ENCODE results near the gene CREB3L2. TPM values are rescaled to one million over a fixed set of nuclear protein-coding genes. Genes with fewer than 3 reads are reported as not detected.
"Not testable (repeated sequence)": the region's sequence is repeated elsewhere in the genome, so short reads cannot be mapped to it uniquely, and the experiment has no call there.

Gene CREB3L2
- total RNA-seq, 2 donors from 2014 or later: 32.9 to 33.6 TPM

- Mint-ChIP-seq H3K4me3 (no peak overlapping the region), H3K4me1 (peaks cover 48% of the 10 kb centered on the region), H3K27me3 (no peaks in the 10 kb centered on the region)
These were observed 68.4 kb downstream of the CREB3L2 start for GRCh38 chr7:137933270-137934017.

DNA sequence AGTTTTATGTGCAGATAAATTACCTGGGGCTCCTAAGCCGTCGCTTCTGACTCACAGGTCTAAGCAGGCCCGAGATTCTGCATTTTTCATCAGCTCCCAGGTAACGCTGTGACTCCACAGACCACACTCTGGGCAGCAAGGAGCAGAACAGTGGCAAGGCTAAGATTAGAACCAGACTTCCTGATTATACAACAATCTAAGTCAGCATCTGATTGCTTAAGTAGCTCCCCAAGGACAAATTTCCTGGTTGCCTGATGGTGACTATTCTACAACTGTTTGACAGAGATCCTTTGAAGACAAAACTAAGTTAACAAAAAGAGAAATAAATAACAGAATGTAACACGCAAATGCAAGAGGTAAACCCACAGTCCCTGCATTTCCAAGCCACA lies 69.0 kb downstream of the CREB3L2 start:
- no peak overlapping the region for H3K4me3 Mint-ChIP-seq
- peak overlapping the region; percentile 97 for H3K27ac Mint-ChIP-seq
- no peaks in the 10 kb centered on the region for H3K27me3 Mint-ChIP-seq
- DNase-seq (no peak), ATAC-seq (no peak)
- H3K36me3 Mint-ChIP-seq (ENCODE audit: low read depth): peaks cover 2% of the 10 kb centered on the region
- peaks cover 47% of the 10 kb centered on the region for H3K4me1 Mint-ChIP-seq
- H3K9me3 ChIP-seq (ENCODE audit: control insufficient read depth, low read length, poor library complexity, severe bottlenecking): no peaks in the 10 kb centered on the region

More at GRCh38 chr7:137933270-137934017, 68.4 kb downstream of the CREB3L2 start:
- H3K36me3 Mint-ChIP-seq (ENCODE audit: low read depth): peaks cover 2% of the 10 kb centered on the region
- ATAC-seq (no peak), DNase-seq (no peak)
- H3K27ac Mint-ChIP-seq: peak overlapping the region; percentile 97
- no peaks in the 10 kb centered on the region for H3K9me3 ChIP-seq (ENCODE audit: control insufficient read depth, low read length, poor library complexity, severe bottlenecking)

DNA sequence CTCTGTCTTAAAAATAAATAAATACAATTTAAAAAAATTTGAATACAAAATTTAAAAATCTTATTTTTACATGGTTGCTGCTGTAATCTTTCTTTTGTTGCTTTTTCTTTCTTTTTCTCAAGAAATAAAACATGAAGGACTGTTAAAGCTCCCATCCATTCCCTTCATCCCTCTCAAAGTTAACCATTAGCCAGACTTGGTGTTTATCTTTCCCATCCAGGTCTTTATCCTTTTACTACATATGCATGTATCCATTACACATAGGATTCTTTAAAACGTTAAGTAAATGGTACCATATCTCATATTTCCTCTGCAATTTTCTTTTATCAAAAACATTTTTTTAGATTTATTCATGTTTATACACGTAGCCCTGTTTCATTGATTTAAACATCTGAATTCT lies 70.1 kb downstream of the CREB3L2 start:
- ATAC-seq (no peak), DNase-seq (no peak)
- H3K9me3 ChIP-seq (ENCODE audit: control insufficient read depth, low read length, poor library complexity, severe bottlenecking): no peaks in the 10 kb centered on the region
- Mint-ChIP-seq H3K4me1 (peaks cover 46% of the 10 kb centered on the region), H3K27ac (peak overlapping the region; percentile 97), H3K36me3 (ENCODE audit: low read depth) (peaks cover 9% of the 10 kb centered on the region), H3K4me3 (no peak overlapping the region), H3K27me3 (no peaks in the 10 kb centered on the region)

DNA sequence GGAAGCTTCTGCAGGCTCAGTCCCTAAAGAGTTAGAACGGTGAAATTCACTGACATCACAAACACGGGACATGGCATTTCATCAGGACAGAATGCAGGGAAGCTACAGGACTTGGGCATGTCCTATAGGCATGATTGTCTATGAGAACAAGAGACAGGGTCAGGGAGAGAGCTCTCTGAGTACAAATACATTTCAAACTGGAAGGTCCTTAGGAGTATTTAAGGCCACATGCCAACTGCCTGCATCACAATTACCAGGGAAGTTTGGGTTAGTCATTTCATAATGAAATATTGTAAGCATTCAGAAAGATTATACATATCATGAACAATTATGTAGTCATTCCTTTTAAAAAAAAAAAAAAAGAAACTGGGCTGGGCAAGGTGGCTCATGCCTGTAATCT lies 71.3 kb downstream of the CREB3L2 start:
- H3K27ac Mint-ChIP-seq: peak overlapping the region; percentile 29
- no peaks in the 10 kb centered on the region for H3K27me3 Mint-ChIP-seq
- no peak for DNase-seq
- no peak overlapping the region for H3K4me3 Mint-ChIP-seq
- peaks cover 9% of the 10 kb centered on the region for H3K36me3 Mint-ChIP-seq (ENCODE audit: low read depth)
- no peaks in the 10 kb centered on the region for H3K9me3 ChIP-seq (ENCODE audit: control insufficient read depth, low read length, poor library complexity, severe bottlenecking)
- peaks cover 37% of the 10 kb centered on the region for H3K4me1 Mint-ChIP-seq
- ATAC-seq: no peak

GRCh38 chr7:137928626-137929025 lies 73.3 kb downstream of the CREB3L2 start:
- no peak for ATAC-seq
- Mint-ChIP-seq H3K36me3 (ENCODE audit: low read depth) (peaks cover 13% of the 10 kb centered on the region), H3K4me3 (no peak overlapping the region), H3K27ac (no peak overlapping the region), H3K27me3 (no peaks in the 10 kb centered on the region), H3K4me1 (peaks cover 34% of the 10 kb centered on the region)
- H3K9me3 ChIP-seq (ENCODE audit: control insufficient read depth, low read length, poor library complexity, severe bottlenecking): no peaks in the 10 kb centered on the region
- DNase-seq: no peak

DNA sequence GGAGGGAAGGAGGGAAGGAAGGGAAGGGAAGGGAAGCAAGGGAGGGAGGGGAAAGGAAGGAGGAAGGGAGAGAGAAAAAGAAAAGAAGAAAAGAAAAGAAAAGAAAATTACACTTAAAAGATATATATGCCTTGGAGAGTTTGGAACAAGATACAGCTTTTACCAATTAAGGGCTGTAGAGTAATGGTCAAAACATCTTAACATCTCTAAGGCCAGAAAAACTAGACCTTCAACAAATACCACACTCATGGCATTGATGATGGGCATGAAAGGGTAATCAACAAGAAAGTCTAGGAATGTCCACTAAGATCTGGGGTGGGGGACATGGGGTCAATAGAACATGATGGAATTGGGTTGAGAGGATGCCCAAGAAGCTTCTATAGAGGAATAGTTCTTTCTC lies 74.5 kb downstream of the CREB3L2 start:
- peaks cover 11% of the 10 kb centered on the region for H3K36me3 Mint-ChIP-seq (ENCODE audit: low read depth)
- H3K4me1 Mint-ChIP-seq: peaks cover 26% of the 10 kb centered on the region

GRCh38 chr7:137926206-137926605 lies 75.7 kb downstream of the CREB3L2 start:
- not testable (repeated sequence) for H3K4me3 Mint-ChIP-seq; H3K9me3 ChIP-seq (ENCODE audit: control insufficient read depth, low read length, poor library complexity, severe bottlenecking); DNase-seq; ATAC-seq; H3K27me3 Mint-ChIP-seq; H3K27ac Mint-ChIP-seq
- Mint-ChIP-seq H3K36me3 (ENCODE audit: low read depth) (peaks cover 11% of the 10 kb centered on the region), H3K4me1 (peaks cover 31% of the 10 kb centered on the region)

More for the DNA sequence above, 74.5 kb downstream of the CREB3L2 start:
- Mint-ChIP-seq H3K27me3 (no peaks in the 10 kb centered on the region), H3K27ac (no peak overlapping the region), H3K4me3 (no peak overlapping the region)
- no peaks in the 10 kb centered on the region for H3K9me3 ChIP-seq (ENCODE audit: control insufficient read depth, low read length, poor library complexity, severe bottlenecking)
- no peak for DNase-seq
- no peak for ATAC-seq

GRCh38 chr7:137925754-137926153 lies 76.1 kb downstream of the CREB3L2 start:
- Mint-ChIP-seq H3K4me1 (peaks cover 36% of the 10 kb centered on the region), H3K27ac (no peak overlapping the region), H3K36me3 (ENCODE audit: low read depth) (peaks cover 11% of the 10 kb centered on the region), H3K4me3 (no peak overlapping the region), H3K27me3 (no peaks in the 10 kb centered on the region)
- ATAC-seq: no peak
- no peaks in the 10 kb centered on the region for H3K9me3 ChIP-seq (ENCODE audit: control insufficient read depth, low read length, poor library complexity, severe bottlenecking)
- DNase-seq: no peak

DNA sequence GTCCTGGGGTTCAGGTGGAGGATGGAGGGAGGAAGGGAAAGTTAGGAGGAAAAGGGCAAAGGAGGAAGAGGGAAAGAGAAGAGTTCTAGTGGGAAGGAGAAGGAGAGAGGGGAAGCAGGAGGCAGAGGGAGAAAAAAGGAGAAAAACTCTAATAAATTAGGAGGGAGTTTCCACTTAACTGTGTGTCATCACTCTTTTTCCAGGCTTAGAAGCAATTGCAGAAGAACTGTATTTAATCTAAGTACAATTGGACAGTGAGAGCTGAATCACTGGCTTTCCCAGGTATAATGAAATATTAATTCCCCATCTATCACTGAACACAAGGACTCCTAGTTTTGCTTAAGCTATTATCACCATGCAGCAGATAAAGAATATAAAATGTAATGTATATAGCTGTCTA lies 76.8 kb downstream of the CREB3L2 start:
- H3K4me3 Mint-ChIP-seq: no peak overlapping the region
- peaks cover 11% of the 10 kb centered on the region for H3K36me3 Mint-ChIP-seq (ENCODE audit: low read depth)
- peaks cover 33% of the 10 kb centered on the region for H3K4me1 Mint-ChIP-seq
- ATAC-seq (no peak), DNase-seq (no peak)
- no peaks in the 10 kb centered on the region for H3K27me3 Mint-ChIP-seq
- H3K9me3 ChIP-seq (ENCODE audit: control insufficient read depth, low read length, poor library complexity, severe bottlenecking): no peaks in the 10 kb centered on the region
- peak overlapping the region; percentile 60 for H3K27ac Mint-ChIP-seq

GRCh38 chr7:137923380-137923779 lies 78.5 kb downstream of the CREB3L2 start:
- no peak for ATAC-seq
- H3K27me3 Mint-ChIP-seq: no peaks in the 10 kb centered on the region
- peaks cover 30% of the 10 kb centered on the region for H3K4me1 Mint-ChIP-seq
- H3K9me3 ChIP-seq (ENCODE audit: control insufficient read depth, low read length, poor library complexity, severe bottlenecking): no peaks in the 10 kb centered on the region
- H3K27ac Mint-ChIP-seq: peak overlapping the region; percentile 77
- DNase-seq: no peak
- H3K36me3 Mint-ChIP-seq (ENCODE audit: low read depth): peaks cover 11% of the 10 kb centered on the region
- H3K4me3 Mint-ChIP-seq: no peak overlapping the region

DNA sequence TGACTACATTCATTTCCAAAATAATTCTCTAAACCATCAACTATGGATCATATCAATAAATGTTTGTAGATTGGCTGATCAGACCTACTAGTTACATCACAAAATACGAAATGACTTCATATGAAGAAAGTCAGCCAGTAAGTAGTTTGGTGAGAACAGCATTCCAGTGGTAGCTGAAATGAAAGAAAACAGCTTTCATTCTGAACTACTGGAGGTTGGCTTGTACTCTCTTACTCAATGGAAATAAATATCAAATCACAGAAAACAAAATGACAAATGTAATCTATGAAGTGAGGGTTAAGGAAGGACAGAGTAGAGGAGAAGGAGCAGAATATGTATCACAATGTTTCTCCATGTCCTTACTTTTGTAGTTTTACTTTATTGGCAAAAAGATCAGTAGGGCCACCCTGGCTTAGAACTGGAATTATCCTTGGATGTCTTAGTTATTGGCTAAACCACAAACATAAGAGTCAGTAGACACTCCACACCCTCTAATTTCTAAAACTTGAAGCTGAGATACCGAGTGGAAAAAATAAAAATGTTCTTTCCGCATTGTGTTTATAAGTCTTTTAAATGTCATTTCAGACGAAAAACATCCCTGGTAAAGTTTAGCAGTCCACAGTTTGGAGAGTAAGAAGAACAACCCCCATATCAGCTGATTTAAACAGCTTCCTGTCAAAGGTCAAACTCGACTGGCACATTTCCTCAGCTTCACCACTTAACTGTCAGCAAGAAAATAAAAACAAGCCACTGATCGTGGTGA lies 81.1 kb downstream of the CREB3L2 start:
- no peaks in the 10 kb centered on the region for H3K9me3 ChIP-seq (ENCODE audit: control insufficient read depth, low read length, poor library complexity, severe bottlenecking)
- H3K4me1 Mint-ChIP-seq: peaks cover 43% of the 10 kb centered on the region
- no peak overlapping the region for H3K27ac Mint-ChIP-seq
- H3K27me3 Mint-ChIP-seq: no peaks in the 10 kb centered on the region
- ATAC-seq (no peak), DNase-seq (no peak)
- no peak overlapping the region for H3K4me3 Mint-ChIP-seq
- peaks cover 7% of the 10 kb centered on the region for H3K36me3 Mint-ChIP-seq (ENCODE audit: low read depth)

GRCh38 chr7:137919987-137920386 lies 81.9 kb downstream of the CREB3L2 start:
- Mint-ChIP-seq H3K4me3 (no peak overlapping the region), H3K27ac (no peak overlapping the region), H3K27me3 (no peaks in the 10 kb centered on the region), H3K4me1 (peaks cover 45% of the 10 kb centered on the region), H3K36me3 (ENCODE audit: low read depth) (peaks cover 10% of the 10 kb centered on the region)
- no peaks in the 10 kb centered on the region for H3K9me3 ChIP-seq (ENCODE audit: control insufficient read depth, low read length, poor library complexity, severe bottlenecking)
- no peak for DNase-seq
- no peak for ATAC-seq

DNA sequence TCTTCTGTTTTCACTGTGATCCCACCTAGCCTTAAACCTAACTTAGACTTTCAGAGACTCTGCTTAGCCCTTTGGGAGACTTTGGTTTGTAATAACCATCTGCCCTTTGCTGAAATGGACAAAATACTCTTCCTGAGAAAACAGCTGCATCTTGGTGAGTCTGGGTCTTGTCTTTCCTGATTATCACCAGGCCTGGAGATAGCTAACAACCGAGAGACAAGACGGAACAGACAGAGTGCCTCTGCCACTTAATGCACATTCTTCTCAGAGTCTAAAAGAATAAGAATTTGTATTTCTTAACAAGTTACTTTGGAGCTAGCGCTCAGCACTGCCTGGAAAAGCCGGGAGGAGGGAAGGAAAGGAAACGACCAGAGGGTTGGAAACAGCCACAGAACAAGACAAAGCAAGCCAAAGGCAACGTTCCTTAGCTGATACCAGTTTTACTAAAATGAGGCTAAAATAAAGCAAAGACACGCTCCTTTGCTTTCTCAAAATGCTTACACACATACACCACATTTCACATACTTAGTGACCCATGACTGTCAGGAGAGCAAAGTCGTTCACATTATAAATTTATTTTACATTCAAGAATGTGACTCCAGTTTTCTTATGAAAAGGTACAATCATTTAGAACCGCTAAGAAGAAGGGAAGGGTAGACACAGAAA lies 84.8 kb downstream of the CREB3L2 start:
- Mint-ChIP-seq H3K36me3 (ENCODE audit: low read depth) (peaks cover 6% of the 10 kb centered on the region), H3K4me1 (peaks cover 30% of the 10 kb centered on the region), H3K4me3 (peak overlapping the region; percentile 12), H3K27ac (peak overlapping the region; percentile 85), H3K27me3 (no peaks in the 10 kb centered on the region)
- H3K9me3 ChIP-seq (ENCODE audit: control insufficient read depth, low read length, poor library complexity, severe bottlenecking): no peaks in the 10 kb centered on the region
- DNase-seq: no peak
- ATAC-seq: no peak

All from T-helper 17 cell (primary cell).